Measurements from ENCODE around the gene MACROD1. TPM values are rescaled to one million over a fixed set of nuclear protein-coding genes. Genes with fewer than 3 reads are reported as not detected.
"Not testable (repeated sequence)": the region's sequence is repeated elsewhere in the genome, so short reads cannot be mapped to it uniquely, and the experiment has no call there.

The MACROD1 gene
- total RNA-seq, 3 donors from 2014 or later (not counting 1 experiment from before 2014, with no cell fraction given): 0.73 to 3.3 (median 1.8) TPM

DNA sequence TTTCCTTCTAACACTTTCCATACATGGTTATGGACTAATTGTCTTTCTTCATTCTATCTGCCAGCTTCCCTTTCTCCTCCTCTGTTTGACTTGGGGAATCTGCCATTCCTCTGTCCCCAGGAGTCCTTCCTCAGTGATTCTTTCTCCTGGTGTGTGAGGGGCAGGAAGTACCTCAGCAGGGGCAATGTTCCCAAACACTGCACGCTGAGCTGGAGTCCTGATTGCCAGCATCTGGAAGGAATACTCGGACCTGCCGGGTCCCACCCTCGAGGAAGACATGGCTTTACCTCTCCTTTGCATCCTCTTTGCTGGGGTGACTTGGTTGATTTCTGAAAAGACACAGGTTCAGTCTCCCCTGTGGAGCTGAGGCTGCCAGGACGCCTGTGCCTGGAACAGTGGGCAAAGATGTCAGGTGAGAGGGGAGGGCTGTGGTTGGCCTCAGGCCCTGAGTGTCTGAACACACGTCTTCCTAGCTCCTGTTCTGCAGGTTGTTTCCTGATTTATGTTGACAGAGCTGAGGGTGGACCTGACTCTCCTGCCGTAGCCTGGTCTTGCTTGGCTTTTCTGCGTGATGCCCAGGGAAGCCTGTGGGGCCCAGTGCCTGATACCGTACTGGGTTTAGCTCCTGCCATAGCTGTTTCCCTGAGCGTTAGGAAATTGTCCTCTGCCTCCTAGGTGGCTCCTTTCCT lies 187.2 kb downstream of the MACROD1 start:
- peak overlapping the region; percentile 7 for H3K4me3 Mint-ChIP-seq

DNA sequence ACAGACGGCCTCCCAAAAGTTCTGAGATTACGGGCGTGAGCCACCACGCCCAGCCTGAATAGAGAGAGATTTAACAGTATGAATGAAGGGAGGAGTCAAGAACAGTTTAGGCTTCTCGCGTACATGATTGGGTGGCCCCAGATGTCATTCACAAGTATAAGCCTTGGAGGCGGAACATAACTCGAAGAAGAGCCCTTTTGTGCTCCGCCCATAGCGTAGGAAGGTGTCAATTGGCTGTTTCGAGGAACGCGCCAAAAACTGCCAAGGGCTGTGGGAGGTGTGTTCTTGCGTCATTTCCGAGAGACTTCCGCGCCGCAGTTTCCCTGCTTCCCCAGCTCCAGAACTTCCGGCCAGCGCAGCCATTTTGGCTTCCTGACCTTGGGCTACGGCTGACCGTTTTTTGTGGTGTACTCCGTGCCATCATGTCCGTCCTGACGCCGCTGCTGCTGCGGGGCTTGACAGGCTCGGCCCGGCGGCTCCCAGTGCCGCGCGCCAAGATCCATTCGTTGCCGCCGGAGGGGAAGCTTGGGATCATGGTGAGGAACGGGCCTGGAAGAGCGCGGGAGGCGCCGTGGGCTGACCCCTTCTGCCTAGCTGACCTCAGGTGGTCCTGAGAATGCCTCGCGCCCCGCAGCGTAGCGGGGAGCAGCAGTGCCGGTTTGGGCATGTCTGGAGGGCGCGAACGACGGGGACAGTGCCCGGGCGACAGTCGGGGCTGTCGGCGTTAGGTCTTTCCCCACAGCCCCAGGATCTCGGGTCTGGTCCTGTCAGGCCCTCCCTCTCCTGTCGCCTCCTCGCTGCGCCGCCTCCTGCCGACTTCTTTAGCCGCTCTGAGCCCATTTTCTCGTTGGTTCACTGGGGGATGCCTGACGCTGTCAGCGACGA lies 191.4 kb downstream of the MACROD1 start, which contains the start of gene COX8A:
TSS of gene COX8A (plus strand) at position 362 of the 885 bp plus-strand sequence. CDS start at position 423, 61 bp downstream.
- DNase-seq (peak; percentile 89 to 99), ATAC-seq (peak; percentile 98 to 99 (median 98))
- peak within 1 kb of the TSS; percentile 92 for H3K27ac ChIP-seq (ENCODE audit: low read length)
- Mint-ChIP-seq H3K4me3 (peak within 1 kb of the TSS; percentile 99), H3K4me1 (peaks cover 11 to 22% of the 10 kb centered on the region in 2 donors), H3K27ac (peak within 1 kb of the TSS; percentile 94 to 96), H3K27me3 (ENCODE audit: low read depth in 2 of 2) (no peaks in the 10 kb centered on the region), H3K36me3 (no peaks in the 10 kb centered on the region), H3K9me3 (no peaks in the 10 kb centered on the region)
- H3K36me3 ChIP-seq (ENCODE audit: control insufficient read depth, insufficient read depth, low read length): peaks cover 3% of the 10 kb centered on the region
- TF ChIP-seq, protein P1, sequence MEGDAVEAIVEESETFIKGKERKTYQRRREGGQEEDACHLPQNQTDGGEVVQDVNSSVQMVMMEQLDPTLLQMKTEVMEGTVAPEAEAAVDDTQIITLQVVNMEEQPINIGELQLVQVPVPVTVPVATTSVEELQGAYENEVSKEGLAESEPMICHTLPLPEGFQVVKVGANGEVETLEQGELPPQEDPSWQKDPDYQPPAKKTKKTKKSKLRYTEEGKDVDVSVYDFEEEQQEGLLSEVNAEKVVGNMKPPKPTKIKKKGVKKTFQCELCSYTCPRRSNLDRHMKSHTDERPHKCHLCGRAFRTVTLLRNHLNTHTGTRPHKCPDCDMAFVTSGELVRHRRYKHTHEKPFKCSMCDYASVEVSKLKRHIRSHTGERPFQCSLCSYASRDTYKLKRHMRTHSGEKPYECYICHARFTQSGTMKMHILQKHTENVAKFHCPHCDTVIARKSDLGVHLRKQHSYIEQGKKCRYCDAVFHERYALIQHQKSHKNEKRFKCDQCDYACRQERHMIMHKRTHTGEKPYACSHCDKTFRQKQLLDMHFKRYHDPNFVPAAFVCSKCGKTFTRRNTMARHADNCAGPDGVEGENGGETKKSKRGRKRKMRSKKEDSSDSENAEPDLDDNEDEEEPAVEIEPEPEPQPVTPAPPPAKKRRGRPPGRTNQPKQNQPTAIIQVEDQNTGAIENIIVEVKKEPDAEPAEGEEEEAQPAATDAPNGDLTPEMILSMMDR (IDR thresholded peaks at IDR 0.05): no peak
- under 1% methylated on average over 64 of the region's 67 CpGs for WGBS (ENCODE audit: insufficient coverage)
- H3K27me3 ChIP-seq (ENCODE audit: control insufficient read depth, insufficient read depth, low read length): peaks cover 4% of the 10 kb centered on the region
- peak within 1 kb of the TSS; percentile 99 for H3K4me3 ChIP-seq (ENCODE audit: low read length)
- H3K9me3 ChIP-seq (ENCODE audit: control insufficient read depth, insufficient read depth, low read length): no peaks in the 10 kb centered on the region
- intact Hi-C loops (cut with micrococcal nuclease): no loop called here
- H3K4me1 ChIP-seq (ENCODE audit: control insufficient read depth, insufficient read depth, low read length): peaks cover 23% of the 10 kb centered on the region

More for the DNA sequence above, 187.2 kb downstream of the MACROD1 start:
- no peaks in the 10 kb centered on the region for H3K36me3 Mint-ChIP-seq
- H3K36me3 ChIP-seq (ENCODE audit: control insufficient read depth, insufficient read depth, low read length): peaks cover 3% of the 10 kb centered on the region
- no peaks in the 10 kb centered on the region for H3K27me3 ChIP-seq (ENCODE audit: control insufficient read depth, insufficient read depth, low read length)
- H3K27ac ChIP-seq (ENCODE audit: low read length): no peak overlapping the region
- no peaks in the 10 kb centered on the region for H3K9me3 ChIP-seq (ENCODE audit: control insufficient read depth, insufficient read depth, low read length)
- H3K27ac Mint-ChIP-seq: peak overlapping the region; percentile 16 to 43
- DNase-seq: no peak
- TF ChIP-seq, protein P1 (IDR thresholded peaks at IDR 0.05): no peak
- H3K4me3 ChIP-seq (ENCODE audit: low read length): no peak overlapping the region
- no peaks in the 10 kb centered on the region for H3K9me3 Mint-ChIP-seq
- H3K4me1 ChIP-seq (ENCODE audit: control insufficient read depth, insufficient read depth, low read length): peaks cover 30% of the 10 kb centered on the region
- WGBS (ENCODE audit: insufficient coverage): 93% methylated on average over 10 of the region's 10 CpGs
- no peak for ATAC-seq
- H3K4me1 Mint-ChIP-seq: peaks cover 11 to 22% of the 10 kb centered on the region in 2 donors
- H3K27me3 Mint-ChIP-seq (ENCODE audit: low read depth in 2 of 2): no peaks in the 10 kb centered on the region
- intact Hi-C loops (cut with micrococcal nuclease): no loop called here

DNA sequence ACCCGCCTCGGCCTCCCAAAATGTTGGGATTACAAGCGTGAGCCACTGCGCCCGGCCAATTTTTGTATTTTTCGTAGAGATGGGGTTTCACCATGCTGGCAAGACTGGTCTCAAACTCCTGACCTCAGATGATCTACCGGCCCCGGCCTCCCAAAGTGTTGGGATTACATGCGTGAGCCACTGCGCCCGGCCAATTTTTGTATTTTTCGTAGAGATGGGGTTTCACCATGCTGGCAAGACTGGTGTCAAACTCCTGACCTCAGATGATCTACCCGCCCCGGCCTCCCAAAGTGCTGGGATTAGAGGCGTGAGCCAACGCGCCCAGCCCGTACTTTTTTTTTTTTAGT lies 192.0 kb downstream of the MACROD1 start:
- H3K27me3 ChIP-seq (ENCODE audit: control insufficient read depth, insufficient read depth, low read length); ATAC-seq; H3K36me3 Mint-ChIP-seq; H3K9me3 Mint-ChIP-seq; H3K27ac ChIP-seq (ENCODE audit: low read length); H3K27me3 Mint-ChIP-seq (ENCODE audit: low read depth in 2 of 2); DNase-seq; intact Hi-C loops (cut with micrococcal nuclease); H3K36me3 ChIP-seq (ENCODE audit: control insufficient read depth, insufficient read depth, low read length); H3K9me3 ChIP-seq (ENCODE audit: control insufficient read depth, insufficient read depth, low read length): not testable (repeated sequence)
- Histone ChIP-seq H3K4me1 (ENCODE audit: control insufficient read depth, insufficient read depth, low read length) (peaks cover 23% of the 10 kb centered on the region), H3K4me3 (ENCODE audit: low read length) (peak overlapping the region; percentile 99)
- peak overlapping the region; percentile 94 to 96 for H3K27ac Mint-ChIP-seq
- peak overlapping the region; percentile 99 for H3K4me3 Mint-ChIP-seq
- WGBS (ENCODE audit: insufficient coverage): 65% methylated on average over 18 of the region's 18 CpGs
- H3K4me1 Mint-ChIP-seq: peaks cover 11 to 22% of the 10 kb centered on the region in 2 donors

DNA sequence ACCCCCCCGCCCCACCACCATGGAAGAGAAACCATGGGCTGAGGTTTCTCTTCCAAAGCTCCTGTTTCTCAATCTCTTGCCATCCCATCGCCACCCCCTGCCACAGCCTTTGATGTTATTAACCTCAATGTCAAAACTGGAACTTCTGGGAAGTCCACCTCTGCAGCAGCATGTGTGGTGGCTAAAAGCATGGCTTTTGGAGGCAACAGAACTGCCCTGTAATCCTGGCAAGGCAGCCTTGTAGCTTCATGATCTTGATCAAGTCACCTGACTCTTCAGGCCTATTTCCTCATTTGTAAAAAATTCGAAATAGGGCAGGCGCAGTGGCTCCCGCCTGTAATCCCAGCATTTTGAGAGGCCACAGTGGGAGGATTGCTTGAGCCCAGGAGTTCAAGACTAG lies 195.0 kb downstream of the MACROD1 start:
- DNase-seq: no peak
- Mint-ChIP-seq H3K9me3 (no peaks in the 10 kb centered on the region), H3K4me1 (peaks cover 4 to 7% of the 10 kb centered on the region in 2 donors), H3K4me3 (no peak overlapping the region), H3K36me3 (no peaks in the 10 kb centered on the region), H3K27me3 (ENCODE audit: low read depth in 2 of 2) (no peaks in the 10 kb centered on the region), H3K27ac (no peak overlapping the region)
- no peak overlapping the region for H3K4me3 ChIP-seq (ENCODE audit: low read length)
- TF ChIP-seq, protein P1 (IDR thresholded peaks at IDR 0.05): no peak
- intact Hi-C loops (cut with micrococcal nuclease): no loop called here
- no peaks in the 10 kb centered on the region for H3K9me3 ChIP-seq (ENCODE audit: control insufficient read depth, insufficient read depth, low read length)
- H3K27me3 ChIP-seq (ENCODE audit: control insufficient read depth, insufficient read depth, low read length): peaks cover 4% of the 10 kb centered on the region
- no peaks in the 10 kb centered on the region for H3K36me3 ChIP-seq (ENCODE audit: control insufficient read depth, insufficient read depth, low read length)
- no peak overlapping the region for H3K27ac ChIP-seq (ENCODE audit: low read length)
- ATAC-seq: no peak
- WGBS (ENCODE audit: insufficient coverage): 67% methylated on average over 5 of the region's 5 CpGs
- peaks cover 16% of the 10 kb centered on the region for H3K4me1 ChIP-seq (ENCODE audit: control insufficient read depth, insufficient read depth, low read length)
